Activated CD4-positive, alpha-beta T cell treated with anti-CD3 and anti-CD28 coated beads for 48 hours (primary cell): Measurements from ENCODE around the gene TMEM81.

Source experiments
- DNase-seq: peaks from one replicate; pipeline ENCODE4 v3.0.0-alpha.2; 2020

Gene TMEM81

GRCh38 chr1:205076245-205076761 is 8.0 kb downstream of the TMEM81 start:
- no peak for DNase-seq

- DNase-seq = no peak
Observed at GRCh38 chr1:205075642-205076155, 8.6 kb downstream of the TMEM81 start.

- no peak for DNase-seq
Observed at GRCh38 chr1:205074513-205074912, 9.7 kb downstream of the TMEM81 start.

GRCh38 chr1:205074084-205074483 is 10.2 kb downstream of the TMEM81 start:
- no peak for DNase-seq

- DNase-seq = no peak
Observed at GRCh38 chr1:205073511-205073910, 10.7 kb downstream of the TMEM81 start.

GRCh38 chr1:205072881-205073280 is 11.4 kb downstream of the TMEM81 start:
- DNase-seq = no peak

GRCh38 chr1:205072286-205072685 is 12.0 kb downstream of the TMEM81 start:
- no peak for DNase-seq

- DNase-seq = no peak
Observed at GRCh38 chr1:205071801-205072200, 12.5 kb downstream of the TMEM81 start.

- DNase-seq = no peak
Observed at GRCh38 chr1:205071028-205071409, 13.2 kb downstream of the TMEM81 start.

- no peak for DNase-seq
Observed at GRCh38 chr1:205069371-205070125, 14.7 kb downstream of the TMEM81 start.

GRCh38 chr1:205068457-205069040 is 15.7 kb downstream of the TMEM81 start:
- no peak for DNase-seq

- DNase-seq = no peak
Observed at GRCh38 chr1:205068001-205068400, 16.3 kb downstream of the TMEM81 start.

GRCh38 chr1:205067031-205067430 is 17.2 kb downstream of the TMEM81 start:
- no peak for DNase-seq

- no peak for DNase-seq
Observed at GRCh38 chr1:205066141-205066818, 18.0 kb downstream of the TMEM81 start.

GRCh38 chr1:205065666-205066065 is 18.6 kb downstream of the TMEM81 start:
- DNase-seq = no peak

GRCh38 chr1:205064741-205065316 is 19.4 kb downstream of the TMEM81 start:
- no peak for DNase-seq

- no peak for DNase-seq
Observed at GRCh38 chr1:205064301-205064700, 20.0 kb downstream of the TMEM81 start.

- DNase-seq = no peak
Observed at GRCh38 chr1:205062895-205063294, 21.4 kb downstream of the TMEM81 start.

GRCh38 chr1:205062319-205062718 is 21.9 kb downstream of the TMEM81 start:
- DNase-seq = no peak

GRCh38 chr1:205061665-205062069 is 22.6 kb downstream of the TMEM81 start:
- peak; percentile 86 for DNase-seq

- no peak for DNase-seq
Observed at GRCh38 chr1:205061227-205061626, 23.0 kb downstream of the TMEM81 start.

- no peak for DNase-seq
Observed at GRCh38 chr1:205060746-205061145, 23.5 kb downstream of the TMEM81 start.

- DNase-seq = no peak
Observed at GRCh38 chr1:205059660-205060059, 24.6 kb downstream of the TMEM81 start.
